BE2C (cell line): Measurements from ENCODE around the gene ATP9B.

ENCODE experiments used
- DNase-seq: peaks from one replicate; pipeline ENCODE4 v3.0.0-alpha.2; 2020
- H3K27me3 ChIP-seq: fragments of 250-450 bp; sonication (Bioruptor Pico); 2 replicates; pipeline ENCODE4 v1.5.1; 2020; ENCODE audit warnings: mild to moderate bottlenecking
- H3K36me3 ChIP-seq: fragments of 250-450 bp; sonication (Bioruptor Pico); 2 replicates; pipeline ENCODE4 v1.5.1; 2020; ENCODE audit warnings: mild to moderate bottlenecking
- H3K4me1 ChIP-seq: fragments of 250-450 bp; sonication (Bioruptor Pico); 2 replicates; pipeline ENCODE4 v1.5.1; 2020
- H3K4me3 ChIP-seq: 2 replicates; pipeline ENCODE4 v1.5.1; 2011; ENCODE audit warnings: low read depth, low read length
- H3K9me3 ChIP-seq: fragments of 250-450 bp; sonication (Bioruptor Pico); 2 replicates; pipeline ENCODE4 v1.5.1; 2020
- CTCF ChIP-seq: IDR thresholded peaks from 2 replicates; pipeline ENCODE4 v1.5.1; 2012; ENCODE audit warnings: mild to moderate bottlenecking, low read depth, low read length

The ATP9B gene

GRCh38 chr18:79388043-79388442, 318.8 kb downstream of the ATP9B start:
- TF ChIP-seq CTCF, result no peak
- Histone ChIP-seq H3K27me3 (peaks cover 26% of the 10 kb centered on the region), H3K4me1 (no peaks in the 10 kb centered on the region), H3K9me3 (no peaks in the 10 kb centered on the region), H3K4me3 (no peak overlapping the region), H3K36me3 (no peaks in the 10 kb centered on the region)
- DNase-seq, result no peak

- Histone ChIP-seq H3K9me3 (no peaks in the 10 kb centered on the region), H3K27me3 (peaks cover 37% of the 10 kb centered on the region), H3K4me3 (no peak overlapping the region), H3K36me3 (no peaks in the 10 kb centered on the region), H3K4me1 (no peaks in the 10 kb centered on the region)
- no peak for TF ChIP-seq CTCF
- DNase-seq, result no peak
These were observed 320.5 kb downstream of the ATP9B start for GRCh38 chr18:79389689-79390088.

GRCh38 chr18:79392226-79392625, 323.0 kb downstream of the ATP9B start:
- peaks cover 50% of the 10 kb centered on the region for H3K27me3 ChIP-seq
- TF ChIP-seq CTCF, result no peak
- no peaks in the 10 kb centered on the region for H3K9me3 ChIP-seq
- H3K4me3 ChIP-seq, result no peak overlapping the region
- H3K36me3 ChIP-seq, result no peaks in the 10 kb centered on the region
- no peak for DNase-seq
- H3K4me1 ChIP-seq, result no peaks in the 10 kb centered on the region

- Histone ChIP-seq H3K4me3 (no peak overlapping the region), H3K4me1 (no peaks in the 10 kb centered on the region), H3K36me3 (no peaks in the 10 kb centered on the region), H3K27me3 (peaks cover 58% of the 10 kb centered on the region), H3K9me3 (no peaks in the 10 kb centered on the region)
- TF ChIP-seq CTCF, result no peak
- DNase-seq, result no peak
These were observed 324.0 kb downstream of the ATP9B start for GRCh38 chr18:79393181-79393634.

- H3K9me3 ChIP-seq, result no peaks in the 10 kb centered on the region
- no peak for TF ChIP-seq CTCF
- H3K27me3 ChIP-seq, result peaks cover 63% of the 10 kb centered on the region
- no peaks in the 10 kb centered on the region for H3K4me1 ChIP-seq
- peak; percentile 42 for DNase-seq
- no peaks in the 10 kb centered on the region for H3K36me3 ChIP-seq
- no peak overlapping the region for H3K4me3 ChIP-seq
These were observed 324.7 kb downstream of the ATP9B start for GRCh38 chr18:79393635-79394533.

- DNase-seq, result no peak
- TF ChIP-seq CTCF, result no peak
- Histone ChIP-seq H3K9me3 (no peaks in the 10 kb centered on the region), H3K36me3 (no peaks in the 10 kb centered on the region), H3K4me3 (no peak overlapping the region), H3K27me3 (peaks cover 71% of the 10 kb centered on the region), H3K4me1 (no peaks in the 10 kb centered on the region)
These were observed 325.5 kb downstream of the ATP9B start for GRCh38 chr18:79394534-79395307.
